HUES64 (cell line): Measurements from ENCODE around the gene OR52B2. TPM values are rescaled to one million over a fixed set of nuclear protein-coding genes. Genes with fewer than 3 reads are reported as not detected.

ENCODE experiments used
- H3K27ac ChIP-seq: 2 replicates; pipeline ENCODE4 v1.7.0; 2013; ENCODE audit warnings: low read depth, low read length, inconsistent platforms
- H3K27me3 ChIP-seq: 2 replicates; pipeline ENCODE4 v1.6.1; 2013; ENCODE audit warnings: mild to moderate bottlenecking, low read length; ENCODE audit not compliant: insufficient read depth
- H3K36me3 ChIP-seq: 2 replicates; pipeline ENCODE4 v1.6.1; 2013; ENCODE audit warnings: mild to moderate bottlenecking, low read length; ENCODE audit not compliant: insufficient read depth
- H3K4me1 ChIP-seq: 2 replicates; pipeline ENCODE4 v1.6.1; 2013; ENCODE audit warnings: mild to moderate bottlenecking, low read length, moderate library complexity; ENCODE audit not compliant: insufficient read depth
- H3K4me3 ChIP-seq: 2 replicates; pipeline ENCODE4 v1.5.1; 2013; ENCODE audit warnings: mild to moderate bottlenecking, low read length, moderate library complexity
- H3K9ac ChIP-seq: 2 replicates; pipeline ENCODE4 v1.6.1; 2013; ENCODE audit warnings: mild to moderate bottlenecking, low read depth, low read length
- H3K9me3 ChIP-seq: 2 replicates; pipeline ENCODE4 v1.6.1; 2013; ENCODE audit warnings: low read depth, low read length; ENCODE audit not compliant: insufficient read depth
- whole genome bisulfite sequencing: fragments of 150-250, 120-280 bp; methylation state at CpG from one replicate; pipeline ENCODE4 v1.1.7; 2013; ENCODE audit warnings: missing lambda C conversion rate; 5-methylcytosine and 5-hydroxymethylcytosine counted together
- polyA plus RNA-seq, 2 experiments: library from polyadenylated mRNA; stranded (reverse); fragments of 50-300 nt; gene quantifications; one replicate each; pipeline ENCODE4 v1.2.3, GENCODE V29; 2013

The OR52B2 gene
- not detected for polyA plus RNA-seq (2013, experiment 1 of 2)
- not detected for polyA plus RNA-seq (2013, experiment 2 of 2)

DNA sequence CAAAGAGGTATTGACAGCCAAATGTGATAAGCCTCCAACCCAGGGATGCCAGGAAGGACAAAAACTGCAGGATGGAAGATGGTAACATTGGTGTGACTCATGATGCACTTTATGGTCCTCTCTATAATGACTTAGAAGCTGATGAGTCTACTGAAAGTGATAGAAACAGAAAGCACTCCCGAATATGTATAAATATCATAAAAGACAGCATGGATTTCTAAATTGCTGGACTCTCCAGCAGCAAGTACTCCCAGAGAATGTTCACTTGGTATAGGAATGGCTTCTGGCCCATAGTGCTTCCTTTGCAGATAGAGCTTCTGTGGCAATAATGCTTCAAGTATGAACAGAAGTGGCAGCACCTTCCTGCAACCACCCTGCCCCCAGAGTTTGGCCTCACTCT is at the start of gene OR52B2:
OR52B2 (minus strand) TSS at position 101 of the 400 bp plus-strand sequence; CDS start at position 101, 0 bp downstream.
- Histone ChIP-seq H3K4me1 (no peaks in the 10 kb centered on the region), H3K27me3 (no peaks in the 10 kb centered on the region), H3K9ac (no peak within 1 kb of the TSS), H3K4me3 (no peak within 1 kb of the TSS), H3K9me3 (no peaks in the 10 kb centered on the region), H3K27ac (no peak within 1 kb of the TSS), H3K36me3 (no peaks in the 10 kb centered on the region)
- WGBS, result 83% methylated on average over 1 of the region's 1 CpG

DNA sequence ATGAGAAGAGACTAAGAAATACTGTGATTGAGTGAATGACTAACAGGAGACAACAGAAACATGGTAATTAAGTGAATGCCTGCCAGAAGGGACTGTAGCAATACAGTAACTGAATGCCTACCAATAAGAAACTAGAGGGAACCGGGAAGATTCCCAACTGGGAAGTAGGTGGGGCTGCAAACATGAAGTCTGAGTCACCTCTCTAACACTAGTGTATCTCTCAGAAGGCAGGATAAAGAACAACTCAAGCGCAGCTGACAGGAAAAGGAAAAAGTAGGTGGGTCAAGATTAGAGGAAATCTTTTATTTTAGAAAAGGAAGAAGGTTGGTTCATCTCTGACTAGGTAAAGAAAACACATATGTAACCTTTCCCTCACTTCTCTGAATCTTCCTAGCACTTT is 49.2 kb upstream of the OR52B2 start:
- H3K27ac ChIP-seq, result no peak overlapping the region
- no peak overlapping the region for H3K4me3 ChIP-seq
- H3K4me1 ChIP-seq, result no peaks in the 10 kb centered on the region
- H3K27me3 ChIP-seq, result no peaks in the 10 kb centered on the region
- H3K36me3 ChIP-seq, result peaks cover 94% of the 10 kb centered on the region
- WGBS, result 90% methylated on average over 2 of the region's 2 CpGs
- no peaks in the 10 kb centered on the region for H3K9me3 ChIP-seq
- no peak overlapping the region for H3K9ac ChIP-seq

- Histone ChIP-seq H3K9me3 (no peaks in the 10 kb centered on the region), H3K4me3 (no peak overlapping the region), H3K9ac (no peak overlapping the region), H3K4me1 (no peaks in the 10 kb centered on the region), H3K27me3 (no peaks in the 10 kb centered on the region), H3K36me3 (peaks cover 94% of the 10 kb centered on the region), H3K27ac (no peak overlapping the region)
- WGBS, result 94% methylated on average over 18 of the region's 19 CpGs
Observed at GRCh38 chr11:6217722-6218121, 47.6 kb upstream of the OR52B2 start.

DNA sequence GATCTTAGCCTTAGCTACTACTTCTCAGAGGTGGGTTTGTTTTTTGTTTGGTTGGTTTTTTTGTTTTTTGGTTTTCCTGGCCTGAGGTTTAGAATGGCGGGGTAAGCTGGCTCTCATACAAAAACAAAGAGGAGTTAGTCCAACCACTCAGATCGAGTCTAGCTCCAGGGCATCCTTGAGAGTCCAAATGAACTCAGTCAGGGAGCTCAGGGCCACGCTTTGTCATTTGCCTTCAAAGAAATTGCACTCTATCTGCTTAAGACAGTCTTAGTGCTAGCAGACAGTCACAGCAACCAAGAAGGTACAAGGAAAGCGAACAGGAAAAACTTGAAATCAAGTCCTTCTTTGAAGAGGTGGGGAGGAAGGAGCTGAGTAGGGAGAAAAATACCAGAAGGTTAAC is 46.4 kb upstream of the OR52B2 start:
- H3K27me3 ChIP-seq, result no peaks in the 10 kb centered on the region
- WGBS, result 94% methylated on average over 4 of the region's 4 CpGs
- no peak overlapping the region for H3K4me3 ChIP-seq
- H3K9me3 ChIP-seq, result no peaks in the 10 kb centered on the region
- no peaks in the 10 kb centered on the region for H3K4me1 ChIP-seq
- H3K36me3 ChIP-seq, result peaks cover 93% of the 10 kb centered on the region
- H3K9ac ChIP-seq, result no peak overlapping the region
- H3K27ac ChIP-seq, result no peak overlapping the region

- 94% methylated on average over 10 of the region's 10 CpGs for WGBS
- peaks cover 87% of the 10 kb centered on the region for H3K36me3 ChIP-seq
- no peak overlapping the region for H3K27ac ChIP-seq
Observed at GRCh38 chr11:6214530-6214929, 44.4 kb upstream of the OR52B2 start.

GRCh38 chr11:6210274-6210955 is 40.3 kb upstream of the OR52B2 start:
- Histone ChIP-seq H3K4me1 (no peaks in the 10 kb centered on the region), H3K4me3 (no peak overlapping the region), H3K27me3 (no peaks in the 10 kb centered on the region), H3K27ac (no peak overlapping the region), H3K9ac (no peak overlapping the region), H3K9me3 (no peaks in the 10 kb centered on the region), H3K36me3 (peaks cover 54% of the 10 kb centered on the region)
- 95% methylated on average over 9 of the region's 9 CpGs for WGBS

More at GRCh38 chr11:6214530-6214929, 44.4 kb upstream of the OR52B2 start:
- Histone ChIP-seq H3K4me3 (no peak overlapping the region), H3K27me3 (no peaks in the 10 kb centered on the region), H3K9ac (no peak overlapping the region), H3K4me1 (no peaks in the 10 kb centered on the region), H3K9me3 (no peaks in the 10 kb centered on the region)

- H3K9ac ChIP-seq, result no peak overlapping the region
- H3K36me3 ChIP-seq, result peaks cover 48% of the 10 kb centered on the region
- H3K4me1 ChIP-seq, result no peaks in the 10 kb centered on the region
- WGBS, result 96% methylated on average over 12 of the region's 12 CpGs
- H3K9me3 ChIP-seq, result no peaks in the 10 kb centered on the region
- no peak overlapping the region for H3K27ac ChIP-seq
- H3K4me3 ChIP-seq, result no peak overlapping the region
- no peaks in the 10 kb centered on the region for H3K27me3 ChIP-seq
Observed at GRCh38 chr11:6209801-6210200, 39.7 kb upstream of the OR52B2 start.

- H3K4me1 ChIP-seq, result no peaks in the 10 kb centered on the region
- H3K4me3 ChIP-seq, result no peak overlapping the region
- H3K9me3 ChIP-seq, result no peaks in the 10 kb centered on the region
- H3K9ac ChIP-seq, result no peak overlapping the region
- no peaks in the 10 kb centered on the region for H3K27me3 ChIP-seq
- no peak overlapping the region for H3K27ac ChIP-seq
- peaks cover 18% of the 10 kb centered on the region for H3K36me3 ChIP-seq
- 93% methylated on average over 3 of the region's 3 CpGs for WGBS
Observed at GRCh38 chr11:6206456-6207180, 36.5 kb upstream of the OR52B2 start.

DNA sequence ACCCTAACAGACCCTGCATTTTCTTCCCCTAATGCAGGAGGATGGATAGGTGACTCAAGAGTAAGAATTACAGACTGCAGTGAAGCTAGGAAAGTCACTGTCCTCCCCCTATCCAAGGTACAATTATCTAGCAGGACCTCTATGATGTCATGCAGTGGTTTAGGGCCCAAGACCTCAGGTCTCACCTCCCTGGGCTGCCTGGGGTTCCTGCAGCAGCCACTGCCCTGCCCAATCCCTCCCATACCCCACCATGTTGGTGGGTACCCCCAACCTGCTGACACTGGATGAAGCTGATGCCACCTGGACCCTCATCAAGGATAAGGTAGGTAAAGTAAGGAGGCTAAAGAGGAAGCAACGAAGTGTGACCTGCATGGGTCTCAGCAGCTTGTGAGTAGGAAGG is 35.2 kb upstream of the OR52B2 start, which contains the start of gene C11orf42:
C11orf42 (plus strand) TSS at position 192 of the 400 bp plus-strand sequence; CDS start at position 251, 59 bp downstream.
- Histone ChIP-seq H3K27ac (no peak within 1 kb of the TSS), H3K9me3 (no peaks in the 10 kb centered on the region), H3K36me3 (peaks cover 10% of the 10 kb centered on the region), H3K4me1 (no peaks in the 10 kb centered on the region), H3K9ac (no peak within 1 kb of the TSS), H3K4me3 (no peak within 1 kb of the TSS), H3K27me3 (no peaks in the 10 kb centered on the region)
- 100% methylated on average over 1 of the region's 1 CpG for WGBS

GRCh38 chr11:6204706-6205105 is 34.6 kb upstream of the OR52B2 start:
- H3K27ac ChIP-seq, result no peak overlapping the region
- H3K4me1 ChIP-seq, result no peaks in the 10 kb centered on the region
- peaks cover 5% of the 10 kb centered on the region for H3K36me3 ChIP-seq
- H3K27me3 ChIP-seq, result no peaks in the 10 kb centered on the region
- no peaks in the 10 kb centered on the region for H3K9me3 ChIP-seq
- H3K9ac ChIP-seq, result no peak overlapping the region
- WGBS, result 92% methylated on average over 1 of the region's 1 CpG
- no peak overlapping the region for H3K4me3 ChIP-seq

GRCh38 chr11:6203327-6203726 is 33.2 kb upstream of the OR52B2 start:
- Histone ChIP-seq H3K4me1 (no peaks in the 10 kb centered on the region), H3K4me3 (no peak overlapping the region), H3K9me3 (no peaks in the 10 kb centered on the region), H3K27ac (no peak overlapping the region), H3K36me3 (no peaks in the 10 kb centered on the region), H3K9ac (no peak overlapping the region), H3K27me3 (no peaks in the 10 kb centered on the region)
- WGBS, result 90% methylated on average over 3 of the region's 3 CpGs
